GM12865 (cell line): ENCODE data around the gene SCGB1D4.

Experiments
- DNase-seq: peaks from one replicate; pipeline ENCODE4 v3.0.0; 2010; ENCODE audit warnings: low read depth
- H3K4me3 ChIP-seq: 2 replicates; pipeline ENCODE4 v1.5.1; 2011; ENCODE audit warnings: mild to moderate bottlenecking, low read depth, low read length, control low read depth
- TF ChIP-seq, protein P1 (sequence below): IDR thresholded peaks from 2 replicates; pipeline ENCODE4 v1.5.1; 2011; ENCODE audit warnings: low read length, control low read depth, low read depth, inconsistent platforms; ENCODE audit not compliant: insufficient read depth; ENCODE audit errors: missing control alignments

The SCGB1D4 gene

DNA sequence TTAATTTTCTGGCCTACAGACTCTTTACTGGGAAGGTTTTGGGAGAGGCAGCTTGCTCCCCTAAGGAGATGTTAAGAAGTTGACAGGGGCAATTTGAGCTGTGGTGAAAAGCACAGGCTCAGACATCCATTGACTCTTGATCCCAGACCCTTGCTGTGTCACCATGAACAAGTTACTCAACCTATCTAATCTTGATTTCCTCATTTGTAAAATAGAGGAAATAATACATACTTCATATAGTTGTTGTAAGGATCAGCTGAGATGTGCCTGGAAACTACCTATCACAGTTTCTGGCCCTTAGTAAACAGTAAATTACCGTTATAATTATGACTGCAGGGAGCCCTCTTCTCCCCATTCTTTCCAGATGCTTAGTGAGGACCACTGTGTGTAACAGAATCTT lies 16.6 kb upstream of the SCGB1D4 start:
- no peak overlapping the region for H3K4me3 ChIP-seq
- DNase-seq, result no peak
- TF ChIP-seq, protein P1, sequence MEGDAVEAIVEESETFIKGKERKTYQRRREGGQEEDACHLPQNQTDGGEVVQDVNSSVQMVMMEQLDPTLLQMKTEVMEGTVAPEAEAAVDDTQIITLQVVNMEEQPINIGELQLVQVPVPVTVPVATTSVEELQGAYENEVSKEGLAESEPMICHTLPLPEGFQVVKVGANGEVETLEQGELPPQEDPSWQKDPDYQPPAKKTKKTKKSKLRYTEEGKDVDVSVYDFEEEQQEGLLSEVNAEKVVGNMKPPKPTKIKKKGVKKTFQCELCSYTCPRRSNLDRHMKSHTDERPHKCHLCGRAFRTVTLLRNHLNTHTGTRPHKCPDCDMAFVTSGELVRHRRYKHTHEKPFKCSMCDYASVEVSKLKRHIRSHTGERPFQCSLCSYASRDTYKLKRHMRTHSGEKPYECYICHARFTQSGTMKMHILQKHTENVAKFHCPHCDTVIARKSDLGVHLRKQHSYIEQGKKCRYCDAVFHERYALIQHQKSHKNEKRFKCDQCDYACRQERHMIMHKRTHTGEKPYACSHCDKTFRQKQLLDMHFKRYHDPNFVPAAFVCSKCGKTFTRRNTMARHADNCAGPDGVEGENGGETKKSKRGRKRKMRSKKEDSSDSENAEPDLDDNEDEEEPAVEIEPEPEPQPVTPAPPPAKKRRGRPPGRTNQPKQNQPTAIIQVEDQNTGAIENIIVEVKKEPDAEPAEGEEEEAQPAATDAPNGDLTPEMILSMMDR, result no peak

DNA sequence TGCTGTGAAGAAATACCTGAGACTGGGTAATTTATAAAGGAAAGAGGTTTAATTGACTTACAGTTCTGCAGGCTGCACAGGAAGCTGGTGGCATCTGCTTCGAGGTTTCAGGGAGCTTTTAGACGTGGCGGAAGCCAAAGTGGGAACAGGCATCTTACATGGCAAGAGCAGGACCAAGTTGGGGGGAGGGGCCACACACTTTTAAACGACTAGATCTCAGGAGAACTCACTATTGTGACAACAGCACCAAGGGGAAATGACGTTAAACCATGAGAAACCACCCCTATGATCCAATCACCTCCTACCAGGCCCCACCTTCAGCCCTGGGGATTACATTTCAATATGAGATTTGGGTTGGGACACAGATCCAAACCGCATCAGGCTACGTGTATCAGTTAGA lies 11.1 kb upstream of the SCGB1D4 start:
- no peak for DNase-seq
- H3K4me3 ChIP-seq, result no peak overlapping the region
- TF ChIP-seq, protein P1, result no peak

DNA sequence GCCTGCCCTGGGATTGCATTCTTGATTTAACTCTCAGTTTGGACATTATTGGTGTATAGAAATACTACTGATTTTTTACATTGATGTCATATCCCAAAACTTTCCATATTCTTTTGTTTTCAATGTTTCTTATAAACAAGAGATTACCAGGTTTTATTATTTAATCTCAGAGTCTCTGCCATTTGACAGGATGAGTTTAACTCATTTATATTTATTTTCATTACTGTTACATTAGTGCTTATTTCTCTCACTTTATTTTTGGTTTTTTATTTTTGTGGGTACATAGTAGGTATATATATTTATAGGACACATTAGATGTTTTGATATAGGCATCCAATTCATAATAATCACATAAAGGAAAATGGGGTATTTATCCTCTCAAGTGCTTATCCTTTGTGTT lies 9.1 kb upstream of the SCGB1D4 start:
- no peak for DNase-seq
- no peak overlapping the region for H3K4me3 ChIP-seq
- TF ChIP-seq, protein P1, result no peak

DNA sequence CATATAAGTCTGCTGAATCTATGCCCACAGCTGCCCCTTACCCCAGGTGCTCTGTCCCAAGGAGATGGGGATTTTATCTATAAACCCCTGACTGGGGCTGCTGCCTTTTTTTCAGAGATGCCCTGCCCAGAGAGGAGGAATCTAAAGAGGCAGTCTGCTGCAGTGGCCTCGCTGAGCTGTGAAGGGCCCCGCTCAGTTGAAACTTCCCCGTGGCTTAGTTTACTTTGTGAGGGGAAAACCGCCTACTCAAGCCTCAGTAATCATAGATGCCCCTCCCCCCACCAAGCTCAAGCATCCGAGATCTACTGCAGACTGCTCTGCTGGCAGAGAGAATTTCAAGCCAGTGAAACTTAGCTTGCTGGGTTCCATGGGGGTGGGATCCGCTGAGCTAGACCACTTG lies 7.4 kb upstream of the SCGB1D4 start:
- DNase-seq, result peak; percentile 48
- no peak overlapping the region for H3K4me3 ChIP-seq
- TF ChIP-seq, protein P1, result no peak

DNA sequence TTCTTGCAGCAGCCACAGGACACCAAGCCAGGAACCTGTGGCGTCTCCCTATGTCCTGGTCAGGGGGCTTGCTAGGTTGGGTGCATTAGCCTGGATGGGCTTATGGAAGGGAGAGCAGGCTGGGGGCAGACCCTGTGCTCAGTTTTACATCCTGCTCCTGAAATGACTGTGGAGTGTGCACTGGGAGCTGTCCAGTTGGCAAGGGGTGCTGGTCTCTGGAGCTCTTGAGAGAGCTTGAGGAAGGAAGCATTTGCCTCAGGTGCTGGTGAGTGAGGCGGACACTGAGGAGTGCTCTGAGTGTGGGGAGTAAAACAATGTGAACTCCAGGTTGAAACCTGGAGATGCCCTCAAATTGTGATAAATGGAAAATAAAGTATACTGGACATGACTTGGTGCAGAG lies 3.4 kb downstream of the SCGB1D4 start:
- DNase-seq, result peak; percentile 17
- no peak overlapping the region for H3K4me3 ChIP-seq
- TF ChIP-seq, protein P1, result no peak

DNA sequence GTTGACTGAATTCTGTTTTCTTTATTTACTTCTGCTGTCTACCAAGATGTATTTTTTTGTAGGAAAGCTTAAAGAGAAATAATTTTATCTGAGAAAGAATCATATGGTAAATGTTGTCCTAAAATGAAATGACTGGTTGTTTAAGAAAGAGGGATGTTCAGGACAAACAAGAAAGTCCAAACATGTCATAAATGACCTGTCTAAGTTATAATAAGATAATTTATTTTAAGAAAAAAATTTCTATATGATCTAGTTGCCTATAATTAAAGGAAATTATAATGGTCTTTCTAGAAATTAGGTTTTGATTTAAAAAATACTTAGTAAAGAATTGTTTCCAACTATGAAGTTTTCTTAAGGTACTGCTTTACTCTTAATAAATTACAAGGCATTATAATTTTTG lies 18.4 kb downstream of the SCGB1D4 start:
- TF ChIP-seq, protein P1, result no peak
- DNase-seq, result no peak
- no peak overlapping the region for H3K4me3 ChIP-seq

DNA sequence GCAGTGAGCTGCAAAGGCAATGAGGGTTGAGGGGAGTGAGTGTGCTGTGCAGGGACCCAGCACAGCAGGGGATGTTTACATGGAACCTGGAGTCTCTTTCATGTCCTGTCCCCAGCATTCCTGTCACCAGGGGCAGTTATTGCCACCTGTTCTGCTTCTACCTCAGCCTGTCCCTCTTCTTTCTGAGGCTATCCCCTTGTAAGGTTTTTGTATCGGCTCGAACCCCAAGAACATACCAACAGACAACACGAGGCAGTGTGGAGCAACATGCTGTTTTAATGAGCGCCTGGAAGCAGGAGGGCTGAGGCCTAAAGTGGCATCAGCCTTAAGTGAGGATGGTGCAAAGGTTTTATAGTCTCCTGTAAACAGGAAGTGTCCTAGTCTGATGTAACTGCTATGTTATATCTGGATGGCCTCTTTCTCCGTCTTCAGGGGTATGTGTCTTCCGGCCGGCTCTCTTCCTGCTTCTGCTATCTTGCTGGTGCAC lies 25.0 kb downstream of the SCGB1D4 start:
- TF ChIP-seq, protein P1, result no peak
- no peak for DNase-seq
- H3K4me3 ChIP-seq, result no peak overlapping the region
